ENCODE data around the gene KRTAP10-4. TPM values are rescaled to one million over a fixed set of nuclear protein-coding genes. Genes with fewer than 3 reads are reported as not detected.

Gene KRTAP10-4
- polyA plus RNA-seq, 2 of the 4 experiments (the other 2 are of a cell fraction), result not detected

- H3K27ac ChIP-seq, result no peak overlapping the region
- 79% methylated on average over 17 of the region's 37 CpGs for WGBS (ENCODE audit: missing lambda C conversion rate)
- ChIA-PET CTCF (interaction anchor here (1.7 kb wide), 1 partner anchor 23 kb away, joined by 6 read pairs; no protein-coding TSS in a partner anchor), POLR2A (no interaction called here)
- FAIRE-seq (no peak), ATAC-seq (no peak), DNase-seq (ENCODE audit: low read depth in 1 of 2, low spot score in 1 of 2) (no peak)
- H3K4me3 ChIP-seq, result no peak overlapping the region
- H3K9me3 ChIP-seq, result no peaks in the 10 kb centered on the region
- TF ChIP-seq TP53 (CRISPR knock-in tag; IDR thresholded peaks at IDR 0.05) (no peak), RNF2 (IDR thresholded peaks at IDR 0.05; ENCODE audit: borderline replicate concordance, low read depth) (no peak), PHF8 (IDR thresholded peaks at IDR 0.05; ENCODE audit: borderline replicate concordance, low read depth) (no peak), MAFK (IDR thresholded peaks at IDR 0.05; ENCODE audit: partially characterized antibody) (no peak), MAX (IDR thresholded peaks at IDR 0.05) (no peak), MAZ (IDR thresholded peaks at IDR 0.05; ENCODE audit: borderline replicate concordance, low read depth, low read length) (no peak), FOSL2 (IDR thresholded peaks at IDR 0.05) (no peak), FOSL2 (CRISPR knock-in tag; IDR thresholded peaks at IDR 0.05) (no peak), ESRRA (IDR thresholded peaks at IDR 0.05; ENCODE audit: borderline replicate concordance, low read length) (no peak), ELK1 (IDR thresholded peaks at IDR 0.05; ENCODE audit: low read depth, low read length) (no peak)
- H3K4me2 ChIP-seq, result no peak overlapping the region
- no peaks in the 10 kb centered on the region for H3K4me1 ChIP-seq
Measured at GRCh38 chr21:44533121-44533890, 40.2 kb upstream of the KRTAP10-4 start.

- DNase-seq (ENCODE audit: low read depth in 1 of 2, low spot score in 1 of 2) (no peak), FAIRE-seq (no peak), ATAC-seq (no peak)
- POLR2A ChIA-PET, result no interaction called here
- Histone ChIP-seq H3K4me2 (no peak overlapping the region), H3K9me3 (no peaks in the 10 kb centered on the region), H3K4me1 (no peaks in the 10 kb centered on the region), H3K4me3 (no peak overlapping the region), H3K27ac (no peak overlapping the region)
- CTCF ChIA-PET, result interaction anchor here (1.7 kb wide), 1 partner anchor 24 kb away, joined by 6 read pairs; no protein-coding TSS in a partner anchor
- WGBS (ENCODE audit: missing lambda C conversion rate), result 52% methylated on average over 6 of the region's 21 CpGs
- TF ChIP-seq ZC3H11A (IDR thresholded peaks at IDR 0.05) (no peak), CBX2 (IDR thresholded peaks at IDR 0.05; ENCODE audit: borderline replicate concordance, low read depth) (no peak)
Measured at GRCh38 chr21:44533891-44534627, 39.5 kb upstream of the KRTAP10-4 start.

- WGBS (ENCODE audit: missing lambda C conversion rate), result 87% methylated on average over 6 of the region's 6 CpGs
- DNase-seq (ENCODE audit: low read depth in 1 of 2, low spot score in 1 of 2), result no peak
- no peak overlapping the region for H3K4me3 ChIP-seq
- POLR2A ChIA-PET, result no interaction called here
- ATAC-seq, result no peak
- CTCF ChIA-PET, result no interaction called here
- no peaks in the 10 kb centered on the region for H3K9me3 ChIP-seq
- H3K4me2 ChIP-seq, result no peak overlapping the region
- no peaks in the 10 kb centered on the region for H3K4me1 ChIP-seq
- no peak for FAIRE-seq
- TF ChIP-seq HMGXB4 (CRISPR knock-in tag; IDR thresholded peaks at IDR 0.05; ENCODE audit: borderline replicate concordance) (no peak), RCOR1 (IDR thresholded peaks at IDR 0.05; ENCODE audit: low read depth, low read length) (no peak), PBX3 (IDR thresholded peaks at IDR 0.05) (no peak), KDM1A (IDR thresholded peaks at IDR 0.05; ENCODE audit: low read depth) (no peak), JUN (IDR thresholded peaks at IDR 0.05) (no peak), EHMT2 (IDR thresholded peaks at IDR 0.05; ENCODE audit: low read depth) (no peak), RAD21 (conservative IDR thresholded peaks at IDR 0.05 in 1 of 2, IDR thresholded peaks at IDR 0.05 in 1 of 2) (no peak), ZFP36 (IDR thresholded peaks at IDR 0.05; ENCODE audit: borderline replicate concordance, partially characterized antibody) (no peak), ESRRA (IDR thresholded peaks at IDR 0.05; ENCODE audit: borderline replicate concordance, low read length) (no peak), PHF8 (IDR thresholded peaks at IDR 0.05; ENCODE audit: borderline replicate concordance, low read depth) (no peak), KDM5A (IDR thresholded peaks at IDR 0.05) (no peak), CBX2 (IDR thresholded peaks at IDR 0.05; ENCODE audit: borderline replicate concordance, low read depth) (no peak), HOXB5 (CRISPR knock-in tag; IDR thresholded peaks at IDR 0.05) (no peak)
- H3K27ac ChIP-seq, result no peak overlapping the region
Measured at GRCh38 chr21:44534688-44535087, 38.8 kb upstream of the KRTAP10-4 start.

Measured in A549 (cell line).